ENCODE data around the gene ANKAR.

Gene ANKAR

DNA sequence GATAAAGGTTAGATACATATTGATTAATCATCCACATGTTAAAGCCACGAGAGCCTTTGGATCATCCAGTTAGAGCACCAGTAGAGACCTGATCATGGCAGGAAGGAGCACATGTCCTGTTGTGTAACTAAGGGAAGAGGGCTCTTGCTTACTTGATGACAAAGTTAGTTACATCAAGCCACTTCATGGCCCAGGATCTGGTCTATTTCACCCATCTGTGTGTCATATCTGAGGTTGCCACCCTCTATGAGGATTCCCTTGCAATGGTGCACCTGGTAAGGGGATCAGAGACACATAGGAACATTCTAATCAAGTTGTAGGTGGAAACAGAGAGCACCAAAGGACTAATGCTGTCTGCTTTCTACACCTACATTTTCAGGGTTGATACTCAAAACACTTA, 6.7 kb downstream of the ANKAR start:
- TF ChIP-seq, protein P1, sequence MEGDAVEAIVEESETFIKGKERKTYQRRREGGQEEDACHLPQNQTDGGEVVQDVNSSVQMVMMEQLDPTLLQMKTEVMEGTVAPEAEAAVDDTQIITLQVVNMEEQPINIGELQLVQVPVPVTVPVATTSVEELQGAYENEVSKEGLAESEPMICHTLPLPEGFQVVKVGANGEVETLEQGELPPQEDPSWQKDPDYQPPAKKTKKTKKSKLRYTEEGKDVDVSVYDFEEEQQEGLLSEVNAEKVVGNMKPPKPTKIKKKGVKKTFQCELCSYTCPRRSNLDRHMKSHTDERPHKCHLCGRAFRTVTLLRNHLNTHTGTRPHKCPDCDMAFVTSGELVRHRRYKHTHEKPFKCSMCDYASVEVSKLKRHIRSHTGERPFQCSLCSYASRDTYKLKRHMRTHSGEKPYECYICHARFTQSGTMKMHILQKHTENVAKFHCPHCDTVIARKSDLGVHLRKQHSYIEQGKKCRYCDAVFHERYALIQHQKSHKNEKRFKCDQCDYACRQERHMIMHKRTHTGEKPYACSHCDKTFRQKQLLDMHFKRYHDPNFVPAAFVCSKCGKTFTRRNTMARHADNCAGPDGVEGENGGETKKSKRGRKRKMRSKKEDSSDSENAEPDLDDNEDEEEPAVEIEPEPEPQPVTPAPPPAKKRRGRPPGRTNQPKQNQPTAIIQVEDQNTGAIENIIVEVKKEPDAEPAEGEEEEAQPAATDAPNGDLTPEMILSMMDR (conservative IDR thresholded peaks at IDR 0.05; ENCODE audit: low read depth, low read length) = no peak
- H3K4me2 ChIP-seq = no peak overlapping the region

GRCh38 chr2:189681903-189682302, 7.4 kb downstream of the ANKAR start:
- Histone ChIP-seq H3K4me3 (IDR thresholded peaks at IDR 0.05; ENCODE audit: insufficient read depth, low read depth, low read length) (no peak overlapping the region), H3K4me1 (ENCODE audit: low read depth, poor library complexity, severe bottlenecking) (peaks cover 21% of the 10 kb centered on the region), H3K79me2 (ENCODE audit: insufficient read depth, low read depth) (no peaks in the 10 kb centered on the region), H3K9ac (no peak overlapping the region), H3K27ac (no peak overlapping the region), H3K36me3 (ENCODE audit: insufficient read depth) (no peaks in the 10 kb centered on the region), H3K4me2 (no peak overlapping the region), H3K27me3 (ENCODE audit: insufficient read depth, low read depth) (no peaks in the 10 kb centered on the region), H2AFZ (ENCODE audit: low read depth) (no peak overlapping the region), H4K20me1 (ENCODE audit: insufficient read depth) (no peaks in the 10 kb centered on the region)
- TF ChIP-seq, protein P1 (conservative IDR thresholded peaks at IDR 0.05; ENCODE audit: low read depth, low read length) = no peak

More for the DNA sequence above, 6.7 kb downstream of the ANKAR start:
- Histone ChIP-seq H3K27ac (no peak overlapping the region), H2AFZ (ENCODE audit: low read depth) (no peak overlapping the region), H3K4me3 (IDR thresholded peaks at IDR 0.05; ENCODE audit: insufficient read depth, low read depth, low read length) (no peak overlapping the region), H3K79me2 (ENCODE audit: insufficient read depth, low read depth) (no peaks in the 10 kb centered on the region), H3K4me1 (ENCODE audit: low read depth, poor library complexity, severe bottlenecking) (peaks cover 17% of the 10 kb centered on the region), H3K27me3 (ENCODE audit: insufficient read depth, low read depth) (no peaks in the 10 kb centered on the region), H3K36me3 (ENCODE audit: insufficient read depth) (no peaks in the 10 kb centered on the region), H4K20me1 (ENCODE audit: insufficient read depth) (no peaks in the 10 kb centered on the region), H3K9ac (no peak overlapping the region)

GRCh38 chr2:189683348-189683747, 8.9 kb downstream of the ANKAR start:
- H3K4me2 ChIP-seq = no peak overlapping the region
- H3K4me1 ChIP-seq (ENCODE audit: low read depth, poor library complexity, severe bottlenecking) = peaks cover 21% of the 10 kb centered on the region
- no peaks in the 10 kb centered on the region for H3K79me2 ChIP-seq (ENCODE audit: insufficient read depth, low read depth)
- H3K27me3 ChIP-seq (ENCODE audit: insufficient read depth, low read depth) = no peaks in the 10 kb centered on the region
- no peak overlapping the region for H2AFZ ChIP-seq (ENCODE audit: low read depth)
- TF ChIP-seq, protein P1 (conservative IDR thresholded peaks at IDR 0.05; ENCODE audit: low read depth, low read length) = no peak
- H3K4me3 ChIP-seq (IDR thresholded peaks at IDR 0.05; ENCODE audit: insufficient read depth, low read depth, low read length) = no peak overlapping the region
- no peaks in the 10 kb centered on the region for H4K20me1 ChIP-seq (ENCODE audit: insufficient read depth)
- H3K36me3 ChIP-seq (ENCODE audit: insufficient read depth) = no peaks in the 10 kb centered on the region
- H3K9ac ChIP-seq = no peak overlapping the region
- H3K27ac ChIP-seq = no peak overlapping the region

DNA sequence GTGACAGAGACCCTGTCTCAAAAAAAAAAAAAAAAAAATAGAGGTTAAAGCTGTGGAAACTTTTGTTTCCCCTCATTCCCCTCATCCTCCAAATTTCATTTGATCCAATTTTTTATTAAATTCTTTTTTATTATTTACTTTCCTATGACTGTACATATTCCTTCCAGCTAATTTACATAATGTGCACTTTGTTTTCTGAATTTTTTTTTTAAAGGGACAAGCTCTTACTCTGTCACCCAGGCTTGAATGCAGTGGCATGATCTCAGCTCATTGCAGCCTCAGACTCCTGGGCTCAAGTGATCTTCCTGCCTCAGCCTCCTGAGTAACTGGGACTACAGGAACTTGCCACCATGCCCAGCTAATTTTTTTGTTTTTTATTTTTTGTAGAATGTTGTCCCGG, 10.3 kb downstream of the ANKAR start:
- no peak overlapping the region for H3K4me3 ChIP-seq (IDR thresholded peaks at IDR 0.05; ENCODE audit: insufficient read depth, low read depth, low read length)
- no peak overlapping the region for H3K9ac ChIP-seq
- H3K27me3 ChIP-seq (ENCODE audit: insufficient read depth, low read depth) = no peaks in the 10 kb centered on the region
- H3K4me2 ChIP-seq = 0 out of 2 replicates have a peak overlapping the region, but pooled peaks have one; percentile 55
- H3K79me2 ChIP-seq (ENCODE audit: insufficient read depth, low read depth) = no peaks in the 10 kb centered on the region
- no peak overlapping the region for H2AFZ ChIP-seq (ENCODE audit: low read depth)
- H3K4me1 ChIP-seq (ENCODE audit: low read depth, poor library complexity, severe bottlenecking) = peaks cover 21% of the 10 kb centered on the region
- H3K36me3 ChIP-seq (ENCODE audit: insufficient read depth) = no peaks in the 10 kb centered on the region
- no peak overlapping the region for H3K27ac ChIP-seq
- TF ChIP-seq, protein P1 (conservative IDR thresholded peaks at IDR 0.05; ENCODE audit: low read depth, low read length) = no peak
- no peaks in the 10 kb centered on the region for H4K20me1 ChIP-seq (ENCODE audit: insufficient read depth)

Data from KMS-11 (cell line).